Progenitor cell of endocrine pancreas (in vitro differentiated cells): ENCODE data around the gene ROGDI. TPM values are rescaled to one million over a fixed set of nuclear protein-coding genes. Genes with fewer than 3 reads are reported as not detected.

Source experiments
- DNase-seq: peaks from one replicate; pipeline ENCODE4 v3.0.0; 2021; ENCODE audit warnings: low spot score; ENCODE audit not compliant: unreplicated experiment
- H3K27ac Mint-ChIP-seq: 2 replicates; pipeline ENCODE4 v1.8.0; 2021; ENCODE audit warnings: mild to moderate bottlenecking, moderate library complexity, mixed read lengths
- H3K27me3 Mint-ChIP-seq: 2 replicates; pipeline ENCODE4 v1.8.0; 2021; ENCODE audit warnings: mixed read lengths
- H3K36me3 Mint-ChIP-seq: 2 replicates; pipeline ENCODE4 v1.8.0; 2022; ENCODE audit warnings: mixed read lengths; ENCODE audit not compliant: insufficient read depth
- H3K4me1 Mint-ChIP-seq: 2 replicates; pipeline ENCODE4 v1.8.0; 2021; ENCODE audit warnings: low read depth, mixed read lengths
- H3K4me3 Mint-ChIP-seq: 2 replicates; pipeline ENCODE4 v1.8.0; 2021; ENCODE audit warnings: low read depth, mild to moderate bottlenecking, moderate library complexity, mixed read lengths
- H3K9me3 Mint-ChIP-seq: 2 replicates; pipeline ENCODE4 v1.8.0; 2021; ENCODE audit warnings: low read depth, mixed read lengths
- CTCF ChIP-seq: fragments of 200-600 bp; sonication (generic); IDR thresholded peaks from one replicate; pipeline ENCODE4 v1.5.0; 2021; ENCODE audit warnings: antibody characterized with exemption, mild to moderate bottlenecking; ENCODE audit not compliant: unreplicated experiment
- total RNA-seq: library from RNA; stranded (reverse); gene quantifications from 2 replicates; pipeline ENCODE4 v1.2.1, GENCODE V29; 2021

ROGDI gene
- total RNA-seq, 1 donor from 2014 or later = 44.1 TPM

DNA sequence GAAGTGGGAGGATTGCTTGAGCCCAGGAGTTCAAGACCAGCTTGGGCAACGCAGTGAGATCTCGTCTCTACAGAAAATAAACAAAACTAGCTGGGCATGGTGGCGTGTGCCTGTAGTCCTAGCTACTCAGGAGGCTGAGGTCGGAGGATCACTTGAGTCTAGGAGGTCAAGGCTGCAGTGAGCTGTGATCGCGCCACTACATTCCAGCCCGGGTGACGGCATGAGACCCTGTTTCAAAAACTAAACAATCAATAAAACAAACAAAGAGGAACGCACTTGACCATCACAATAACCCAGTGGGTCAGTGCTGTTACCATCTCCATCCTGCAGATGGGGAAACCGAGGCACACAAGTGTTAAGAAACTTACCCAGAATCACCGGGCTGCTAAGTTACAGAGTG, 49.2 kb downstream of the ROGDI start:
- Mint-ChIP-seq H3K4me1 (no peaks in the 10 kb centered on the region), H3K27ac (no peak overlapping the region), H3K36me3 (peaks cover 21% of the 10 kb centered on the region), H3K9me3 (peaks cover 3% of the 10 kb centered on the region), H3K27me3 (no peaks in the 10 kb centered on the region), H3K4me3 (no peak overlapping the region)
- no peak for DNase-seq
- TF ChIP-seq CTCF = no peak

DNA sequence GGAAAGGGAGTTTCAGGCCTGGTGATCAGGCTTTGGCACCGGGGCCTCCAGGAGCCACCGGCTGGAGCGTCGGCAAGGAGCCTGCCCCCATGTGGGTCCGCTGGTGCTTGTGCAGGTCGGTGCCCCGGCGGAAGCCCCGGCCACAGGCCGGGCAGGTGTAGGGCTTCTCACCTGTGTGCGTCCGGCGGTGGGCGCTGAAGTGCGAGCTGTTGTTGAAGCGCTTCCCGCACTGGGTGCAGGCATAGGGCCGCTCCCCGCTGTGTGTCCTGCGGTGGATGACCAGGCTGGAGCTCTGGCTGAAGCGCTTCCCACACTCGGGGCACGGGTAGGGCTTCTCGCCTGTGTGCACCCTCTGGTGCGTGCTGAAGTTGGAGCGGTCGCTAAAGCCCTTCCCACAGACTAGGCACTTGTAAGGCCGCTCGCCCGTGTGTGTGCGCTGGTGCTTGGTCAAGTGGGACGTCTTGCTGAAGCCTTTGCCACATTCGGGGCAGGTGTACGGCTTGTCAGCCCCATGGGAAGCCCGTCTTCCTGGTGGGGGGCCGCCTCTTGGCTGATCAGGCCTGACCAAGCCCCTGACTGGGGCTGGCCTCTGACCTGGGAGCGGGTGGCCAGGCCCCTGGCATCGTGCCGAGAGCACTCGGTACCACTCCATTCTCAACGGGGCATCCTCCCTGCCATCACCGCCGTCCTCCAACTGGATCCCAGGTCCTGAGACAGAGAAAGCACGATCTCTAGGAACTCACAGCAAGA, 49.9 kb downstream of the ROGDI start:
- TF ChIP-seq CTCF = no peak
- peaks cover 3% of the 10 kb centered on the region for H3K9me3 Mint-ChIP-seq

GRCh38 chr16:4750896-4751295, 51.5 kb downstream of the ROGDI start:
- H3K27ac Mint-ChIP-seq = no peak overlapping the region
- peaks cover 3% of the 10 kb centered on the region for H3K9me3 Mint-ChIP-seq
- TF ChIP-seq CTCF = no peak
- no peaks in the 10 kb centered on the region for H3K27me3 Mint-ChIP-seq
- H3K4me1 Mint-ChIP-seq = no peaks in the 10 kb centered on the region
- H3K4me3 Mint-ChIP-seq = no peak overlapping the region
- no peak for DNase-seq
- peaks cover 16% of the 10 kb centered on the region for H3K36me3 Mint-ChIP-seq

More for the DNA sequence above, 49.9 kb downstream of the ROGDI start:
- no peaks in the 10 kb centered on the region for H3K4me1 Mint-ChIP-seq
- H3K4me3 Mint-ChIP-seq = no peak overlapping the region
- peaks cover 21% of the 10 kb centered on the region for H3K36me3 Mint-ChIP-seq
- H3K27me3 Mint-ChIP-seq = no peaks in the 10 kb centered on the region
- no peak for DNase-seq
- H3K27ac Mint-ChIP-seq = no peak overlapping the region

- no peak for DNase-seq
- Mint-ChIP-seq H3K4me1 (no peaks in the 10 kb centered on the region), H3K36me3 (peaks cover 7% of the 10 kb centered on the region), H3K27ac (no peak overlapping the region), H3K4me3 (no peak overlapping the region), H3K9me3 (no peaks in the 10 kb centered on the region), H3K27me3 (no peaks in the 10 kb centered on the region)
- TF ChIP-seq CTCF = no peak
These were observed 52.7 kb downstream of the ROGDI start for GRCh38 chr16:4749700-4750257.

- H3K27ac Mint-ChIP-seq = no peak overlapping the region
- no peaks in the 10 kb centered on the region for H3K9me3 Mint-ChIP-seq
- no peak overlapping the region for H3K4me3 Mint-ChIP-seq
- TF ChIP-seq CTCF = no peak
- H3K36me3 Mint-ChIP-seq = peaks cover 5% of the 10 kb centered on the region
- H3K4me1 Mint-ChIP-seq = no peaks in the 10 kb centered on the region
- no peaks in the 10 kb centered on the region for H3K27me3 Mint-ChIP-seq
- DNase-seq = no peak
These were observed 53.6 kb downstream of the ROGDI start for GRCh38 chr16:4748682-4749411.
